Esophagus muscularis mucosa (tissue), 4 donors: ENCODE measurements around the gene DEFB132.

Experiments
- EP300 ChIP-seq: sonication (generic); formaldehyde crosslinking; IDR thresholded peaks from one replicate; pipeline ENCODE4 v1.6.1; 2017; ENCODE audit warnings: antibody characterized with exemption
- POLR2A ChIP-seq: fragments of 450-650 bp; IDR thresholded peaks from one replicate; pipeline ENCODE4 v1.6.1; 2017; ENCODE audit warnings: antibody characterized with exemption, moderate library complexity, mild to moderate bottlenecking, low read depth
- POLR2AphosphoS5 ChIP-seq, 2 donors: sonication (generic); formaldehyde crosslinking; IDR thresholded peaks; one replicate each; pipeline ENCODE4 v1.6.1; 2017; ENCODE audit warnings: antibody characterized with exemption in 2 of 2
- TF ChIP-seq, protein P1 (sequence below), 3 experiments: fragments of 200-600 bp in 2 of 3; fragments of 450-650 bp in 1 of 3; sonication (generic) in 2 of 3; IDR thresholded peaks; one replicate each; pipeline ENCODE4 v1.5.1; 2017 to 2019; ENCODE audit warnings: antibody characterized with exemption in 3 of 3, mild to moderate bottlenecking in 2 of 3, moderate library complexity in 1 of 3

DNA sequence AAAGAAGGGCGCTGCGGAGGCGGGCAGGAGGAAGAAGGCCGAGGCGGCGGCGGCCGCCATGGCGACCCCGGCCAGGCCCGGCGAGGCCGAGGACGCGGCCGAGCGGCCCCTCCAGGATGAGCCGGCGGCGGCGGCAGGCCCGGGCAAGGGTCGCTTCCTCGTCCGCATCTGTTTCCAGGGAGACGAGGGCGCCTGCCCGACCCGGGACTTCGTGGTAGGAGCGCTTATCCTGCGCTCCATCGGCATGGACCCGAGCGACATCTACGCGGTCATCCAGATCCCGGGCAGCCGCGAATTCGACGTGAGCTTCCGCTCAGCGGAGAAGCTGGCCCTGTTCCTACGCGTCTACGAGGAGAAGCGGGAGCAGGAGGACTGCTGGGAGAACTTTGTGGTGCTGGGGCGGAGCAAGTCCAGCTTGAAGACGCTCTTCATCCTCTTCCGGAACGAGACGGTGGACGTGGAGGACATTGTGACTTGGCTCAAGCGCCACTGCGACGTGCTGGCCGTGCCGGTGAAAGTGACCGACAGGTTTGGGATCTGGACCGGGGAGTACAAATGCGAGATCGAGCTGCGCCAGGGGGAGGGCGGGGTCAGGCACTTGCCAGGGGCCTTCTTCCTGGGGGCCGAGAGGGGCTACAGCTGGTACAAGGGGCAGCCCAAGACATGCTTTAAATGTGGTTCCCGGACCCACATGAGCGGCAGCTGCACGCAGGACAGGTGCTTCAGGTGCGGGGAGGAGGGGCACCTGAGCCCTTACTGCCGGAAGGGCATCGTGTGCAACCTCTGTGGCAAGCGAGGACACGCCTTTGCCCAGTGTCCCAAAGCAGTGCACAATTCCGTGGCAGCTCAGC lies 40.6 kb downstream of the DEFB132 start:
- no peak for TF ChIP-seq EP300
- TF ChIP-seq, protein P1, sequence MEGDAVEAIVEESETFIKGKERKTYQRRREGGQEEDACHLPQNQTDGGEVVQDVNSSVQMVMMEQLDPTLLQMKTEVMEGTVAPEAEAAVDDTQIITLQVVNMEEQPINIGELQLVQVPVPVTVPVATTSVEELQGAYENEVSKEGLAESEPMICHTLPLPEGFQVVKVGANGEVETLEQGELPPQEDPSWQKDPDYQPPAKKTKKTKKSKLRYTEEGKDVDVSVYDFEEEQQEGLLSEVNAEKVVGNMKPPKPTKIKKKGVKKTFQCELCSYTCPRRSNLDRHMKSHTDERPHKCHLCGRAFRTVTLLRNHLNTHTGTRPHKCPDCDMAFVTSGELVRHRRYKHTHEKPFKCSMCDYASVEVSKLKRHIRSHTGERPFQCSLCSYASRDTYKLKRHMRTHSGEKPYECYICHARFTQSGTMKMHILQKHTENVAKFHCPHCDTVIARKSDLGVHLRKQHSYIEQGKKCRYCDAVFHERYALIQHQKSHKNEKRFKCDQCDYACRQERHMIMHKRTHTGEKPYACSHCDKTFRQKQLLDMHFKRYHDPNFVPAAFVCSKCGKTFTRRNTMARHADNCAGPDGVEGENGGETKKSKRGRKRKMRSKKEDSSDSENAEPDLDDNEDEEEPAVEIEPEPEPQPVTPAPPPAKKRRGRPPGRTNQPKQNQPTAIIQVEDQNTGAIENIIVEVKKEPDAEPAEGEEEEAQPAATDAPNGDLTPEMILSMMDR (IDR thresholded peaks at IDR 0.05) = no peak
- TF ChIP-seq POLR2A = no peak
- TF ChIP-seq POLR2AphosphoS5 (IDR thresholded peaks at IDR 0.05) = peak; percentile 56 to 75
